Measurements from ENCODE around the gene PDCD1. TPM values are rescaled to one million over a fixed set of nuclear protein-coding genes. Genes with fewer than 3 reads are reported as not detected.

PDCD1 gene
- total and polyA plus RNA-seq, 2 donors (not counting 1 experiment from before 2014, with no cell fraction given), result 0.28 to 1.3 TPM

GRCh38 chr2:241842620-241843211 is 16.0 kb downstream of the PDCD1 start:
- DNase-seq (peak; percentile 64), ATAC-seq (ENCODE audit: low read depth) (peak; percentile 41)
- Mint-ChIP-seq H3K27me3 (no peaks in the 10 kb centered on the region), H3K4me3 (peak overlapping the region; percentile 80), H3K27ac (peak overlapping the region; percentile 88), H3K4me1 (peaks cover 31% of the 10 kb centered on the region), H3K9me3 (ENCODE audit: insufficient read depth) (no peaks in the 10 kb centered on the region)
- CTCF ChIA-PET, result no interaction called here
- H3K9me3 ChIP-seq (ENCODE audit: control extremely low read depth in 1 of 3, control insufficient read depth in 2 of 3, insufficient read depth in 1 of 3, low read length in 2 of 3), result peaks cover 0 to 4% (median 0%) of the 10 kb centered on the region in 3 donors
- no peaks in the 10 kb centered on the region for H3K79me2 ChIP-seq (ENCODE audit: control insufficient read depth, insufficient read depth, low read length)
- H3K4me1 ChIP-seq (ENCODE audit: control insufficient read depth in 2 of 2, insufficient read depth in 2 of 2, low read length in 2 of 2), result peaks cover 18 to 26% of the 10 kb centered on the region in 2 donors
- peak overlapping the region; percentile 78 for H2AFZ ChIP-seq (ENCODE audit: insufficient read depth, low read depth, low read length, poor library complexity, severe bottlenecking)
- H3K36me3 ChIP-seq (replicated peaks in 1 of 2; ENCODE audit: control extremely low read depth in 1 of 2, control insufficient read depth in 1 of 2, extremely low read depth in 1 of 2, insufficient read depth in 2 of 2, low read length in 1 of 2), result no peaks in the 10 kb centered on the region
- peak overlapping the region; percentile 43 to 49 for H3K27ac ChIP-seq (ENCODE audit: low read length in 2 of 2)
- WGBS (ENCODE audit: insufficient coverage), result 11% methylated on average over 22 of the region's 29 CpGs
- H4K20me1 ChIP-seq (ENCODE audit: control insufficient read depth, insufficient read depth, low read length, poor library complexity, severe bottlenecking), result no peaks in the 10 kb centered on the region
- H3K27me3 ChIP-seq (replicated peaks in 1 of 4; ENCODE audit: control extremely low read depth in 1 of 4, control insufficient read depth in 3 of 4, insufficient read depth in 4 of 4, low read length in 3 of 4), result no peaks in the 10 kb centered on the region
- POLR2A ChIA-PET, result no interaction called here
- H3K4me3 ChIP-seq (ENCODE audit: control extremely low read depth in 1 of 5, extremely low read depth in 1 of 5, insufficient read depth in 1 of 5, low read depth in 2 of 5, low read length in 4 of 5), result peak overlapping the region in 4 of 5 experiments; percentile 35 to 59 (median 46)
- H3K4me2 ChIP-seq (replicated peaks; ENCODE audit: low read depth, low read length, poor library complexity, severe bottlenecking), result peak overlapping the region; percentile 88
- peak overlapping the region; percentile 58 for H3K9ac ChIP-seq (ENCODE audit: low read length)
- intact Hi-C loops (cut with micrococcal nuclease), result loop anchor here (5.0 kb wide), 1 partner anchor 40 kb away; no protein-coding TSS in a partner anchor
- TF ChIP-seq, protein P1, sequence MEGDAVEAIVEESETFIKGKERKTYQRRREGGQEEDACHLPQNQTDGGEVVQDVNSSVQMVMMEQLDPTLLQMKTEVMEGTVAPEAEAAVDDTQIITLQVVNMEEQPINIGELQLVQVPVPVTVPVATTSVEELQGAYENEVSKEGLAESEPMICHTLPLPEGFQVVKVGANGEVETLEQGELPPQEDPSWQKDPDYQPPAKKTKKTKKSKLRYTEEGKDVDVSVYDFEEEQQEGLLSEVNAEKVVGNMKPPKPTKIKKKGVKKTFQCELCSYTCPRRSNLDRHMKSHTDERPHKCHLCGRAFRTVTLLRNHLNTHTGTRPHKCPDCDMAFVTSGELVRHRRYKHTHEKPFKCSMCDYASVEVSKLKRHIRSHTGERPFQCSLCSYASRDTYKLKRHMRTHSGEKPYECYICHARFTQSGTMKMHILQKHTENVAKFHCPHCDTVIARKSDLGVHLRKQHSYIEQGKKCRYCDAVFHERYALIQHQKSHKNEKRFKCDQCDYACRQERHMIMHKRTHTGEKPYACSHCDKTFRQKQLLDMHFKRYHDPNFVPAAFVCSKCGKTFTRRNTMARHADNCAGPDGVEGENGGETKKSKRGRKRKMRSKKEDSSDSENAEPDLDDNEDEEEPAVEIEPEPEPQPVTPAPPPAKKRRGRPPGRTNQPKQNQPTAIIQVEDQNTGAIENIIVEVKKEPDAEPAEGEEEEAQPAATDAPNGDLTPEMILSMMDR (IDR thresholded peaks at IDR 0.05), result no peak
- no peak for TF ChIP-seq EZH2 (IDR thresholded peaks at IDR 0.05; ENCODE audit: borderline replicate concordance, insufficient read depth, low read depth, low read length, poor library complexity, severe bottlenecking)

DNA sequence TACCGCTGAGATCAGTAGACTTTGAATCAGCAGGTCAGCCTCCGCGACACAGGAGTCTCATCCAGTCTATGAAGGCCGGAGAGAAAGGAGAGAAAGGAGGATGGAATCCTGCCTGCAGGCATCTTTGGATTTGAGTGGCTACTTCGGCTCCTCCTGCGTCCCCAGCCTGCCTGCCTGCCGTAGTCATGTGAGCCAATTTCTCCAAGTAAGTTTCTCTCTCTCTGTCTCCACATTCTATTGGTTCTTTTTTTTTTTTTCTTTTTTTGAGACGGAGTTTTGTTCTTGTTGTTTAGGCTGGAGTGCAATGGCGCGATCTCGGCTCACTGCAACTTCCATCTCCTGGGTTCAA is 16.7 kb downstream of the PDCD1 start:
- peaks cover 0 to 4% (median 0%) of the 10 kb centered on the region in 3 donors for H3K9me3 ChIP-seq (ENCODE audit: control extremely low read depth in 1 of 3, control insufficient read depth in 2 of 3, insufficient read depth in 1 of 3, low read length in 2 of 3)
- ATAC-seq (ENCODE audit: low read depth), result no peak
- H2AFZ ChIP-seq (ENCODE audit: insufficient read depth, low read depth, low read length, poor library complexity, severe bottlenecking), result no peak overlapping the region
- H3K36me3 ChIP-seq (replicated peaks in 1 of 2; ENCODE audit: control extremely low read depth in 1 of 2, control insufficient read depth in 1 of 2, extremely low read depth in 1 of 2, insufficient read depth in 2 of 2, low read length in 1 of 2), result no peaks in the 10 kb centered on the region
- no peak overlapping the region for H3K4me3 ChIP-seq (ENCODE audit: control extremely low read depth in 1 of 5, extremely low read depth in 1 of 5, insufficient read depth in 1 of 5, low read depth in 2 of 5, low read length in 4 of 5)
- intact Hi-C loops (cut with micrococcal nuclease), result loop anchor here (5.0 kb wide), 1 partner anchor 40 kb away; no protein-coding TSS in a partner anchor
- Mint-ChIP-seq H3K4me3 (no peak overlapping the region), H3K9me3 (ENCODE audit: insufficient read depth) (no peaks in the 10 kb centered on the region), H3K27me3 (no peaks in the 10 kb centered on the region), H3K27ac (no peak overlapping the region), H3K4me1 (peaks cover 31% of the 10 kb centered on the region)
- ChIA-PET POLR2A (no interaction called here), CTCF (no interaction called here)
- DNase-seq, result no peak
- TF ChIP-seq EZH2 (IDR thresholded peaks at IDR 0.05; ENCODE audit: borderline replicate concordance, insufficient read depth, low read depth, low read length, poor library complexity, severe bottlenecking), result no peak
- TF ChIP-seq, protein P1 (IDR thresholded peaks at IDR 0.05), result no peak
- H3K4me2 ChIP-seq (replicated peaks; ENCODE audit: low read depth, low read length, poor library complexity, severe bottlenecking), result no peak overlapping the region
- peaks cover 18 to 26% of the 10 kb centered on the region in 2 donors for H3K4me1 ChIP-seq (ENCODE audit: control insufficient read depth in 2 of 2, insufficient read depth in 2 of 2, low read length in 2 of 2)
- no peak overlapping the region for H3K27ac ChIP-seq (ENCODE audit: low read length in 2 of 2)
- H3K79me2 ChIP-seq (ENCODE audit: control insufficient read depth, insufficient read depth, low read length), result no peaks in the 10 kb centered on the region
- no peak overlapping the region for H3K9ac ChIP-seq (ENCODE audit: low read length)
- H3K27me3 ChIP-seq (replicated peaks in 1 of 4; ENCODE audit: control extremely low read depth in 1 of 4, control insufficient read depth in 3 of 4, insufficient read depth in 4 of 4, low read length in 3 of 4), result no peaks in the 10 kb centered on the region
- no peaks in the 10 kb centered on the region for H4K20me1 ChIP-seq (ENCODE audit: control insufficient read depth, insufficient read depth, low read length, poor library complexity, severe bottlenecking)
- 100% methylated on average over 4 of the region's 11 CpGs for WGBS (ENCODE audit: insufficient coverage)
